H1 (cell line): ENCODE data around the gene MATR3. TPM values are rescaled to one million over a fixed set of nuclear protein-coding genes. Genes with fewer than 3 reads are reported as not detected.

Experiments
- CTCF ChIA-PET: fragments of 300-600 bp; sonication (Branson Sonifier 250); formaldehyde crosslinking; loops from one replicate; lab custom pipeline; 2021; ENCODE audit not compliant: partially characterized antibody; lab: Charles Lee
- POLR2A ChIA-PET: fragments of 300-600 bp; sonication (Branson Sonifier 250); formaldehyde crosslinking; loops from one replicate; lab custom pipeline; 2021; ENCODE audit warnings: inconsistent platforms; ENCODE audit not compliant: partially characterized antibody; lab: Charles Lee
- DNase-seq, 2 experiments: peaks; one replicate each; pipeline versions ENCODE4 v3.0.0 to v3.0.0-alpha.2; 2010 to 2022; ENCODE audit warnings: low spot score in 2 of 2, low read depth in 1 of 2, mixed read lengths in 1 of 2
- FAIRE-seq: peaks from 2 replicates; lab custom pipeline; 2011; peaks lifted over from hg19 to GRCh38; lab: Jason Lieb, UNC
- H2AFZ ChIP-seq: 2 replicates; pipeline ENCODE4 v1.8.1; 2012; ENCODE audit warnings: low read length, inconsistent platforms
- H2AK5ac ChIP-seq: 2 replicates; pipeline ENCODE4 v1.6.1; 2013; ENCODE audit warnings: low read depth, low read length
- H2BK120ac ChIP-seq: replicated peaks from 2 replicates; pipeline ENCODE3; 2013; ENCODE audit warnings: low read depth, low read length, inconsistent platforms
- H2BK12ac ChIP-seq: 2 replicates; pipeline ENCODE4 v1.6.1; 2013; ENCODE audit warnings: low read depth, low read length
- H2BK15ac ChIP-seq: 2 replicates; pipeline ENCODE4 v1.6.1; 2013; ENCODE audit warnings: low read length
- H2BK20ac ChIP-seq: 2 replicates; pipeline ENCODE4 v1.6.1; 2013; ENCODE audit warnings: low read length
- H2BK5ac ChIP-seq: 2 replicates; pipeline ENCODE4 v1.6.1; 2013; ENCODE audit warnings: low read depth, low read length
- H3K14ac ChIP-seq: 2 replicates; pipeline ENCODE4 v1.6.1; 2013; ENCODE audit warnings: inconsistent platforms; ENCODE audit not compliant: insufficient read length
- H3K18ac ChIP-seq: 2 replicates; pipeline ENCODE4 v1.6.1; 2013; ENCODE audit warnings: low read length; ENCODE audit errors: extremely low read depth
- H3K23ac ChIP-seq: 2 replicates; pipeline ENCODE4 v1.6.1; 2013; ENCODE audit warnings: inconsistent platforms; ENCODE audit not compliant: insufficient read length
- H3K23me2 ChIP-seq: 2 replicates; pipeline ENCODE4 v1.6.1; 2013; ENCODE audit warnings: low read depth, low read length
- H3K27ac ChIP-seq: 2 replicates; pipeline ENCODE4 v1.6.1; 2011; ENCODE audit warnings: low read depth, low read length, inconsistent platforms
- H3K27me3 ChIP-seq, 4 experiments: replicated peaks in 1 of 4; 1 replicate in 1 of 4; 2 replicates in 3 of 4; pipeline versions ENCODE4 v1.6.1 to v1.8.1; 2011 to 2013; ENCODE audit warnings: low read length in 3 of 4, mild to moderate bottlenecking in 3 of 4, inconsistent platforms in 2 of 4, mixed read lengths in 2 of 4, moderate library complexity in 1 of 4; ENCODE audit not compliant: control insufficient read depth in 3 of 4, insufficient read depth in 3 of 4; ENCODE audit errors: extremely low read depth in 1 of 4
- H3K36me3 ChIP-seq, 4 experiments: 2 replicates each; pipeline versions ENCODE4 v1.6.1 to v1.8.1; 2011 to 2013; ENCODE audit warnings: mild to moderate bottlenecking in 4 of 4, low read length in 3 of 4, moderate library complexity in 2 of 4, control low read depth in 1 of 4, inconsistent platforms in 1 of 4; ENCODE audit not compliant: insufficient read depth in 4 of 4, control insufficient read depth in 2 of 4
- H3K4ac ChIP-seq: replicated peaks from 2 replicates; pipeline ENCODE3; 2013; ENCODE audit warnings: low read length, low read depth, mixed read lengths, inconsistent platforms; ENCODE audit not compliant: insufficient read length
- H3K4me1 ChIP-seq, 4 experiments: replicated peaks in 1 of 4; 1 replicate in 1 of 4; 2 replicates in 3 of 4; pipeline versions ENCODE4 v1.6.1 to v1.8.1; 2011 to 2013; ENCODE audit warnings: low read length in 3 of 4, inconsistent platforms in 2 of 4, mixed read lengths in 1 of 4; ENCODE audit not compliant: insufficient read depth in 4 of 4, control insufficient read depth in 3 of 4
- H3K4me2 ChIP-seq, 2 experiments: 2 replicates each; pipeline versions ENCODE4 v1.6.1 to v1.8.1; 2011 to 2013; ENCODE audit warnings: low read depth in 2 of 2, low read length in 2 of 2, control low read depth in 1 of 2, inconsistent platforms in 1 of 2, mild to moderate bottlenecking in 1 of 2; ENCODE audit not compliant: insufficient read depth in 1 of 2
- H3K4me3 ChIP-seq, 4 experiments: fragments of 200-600, 300-600 bp in 1 of 4; sonication (generic), shearing (Covaris generic), sonication (Bioruptor Twin) in 1 of 4; 2 replicates each; pipeline versions ENCODE4 v1.5.1 to v1.8.1; 2011 to 2016; ENCODE audit warnings: low read length in 4 of 4, low read depth in 3 of 4, control low read depth in 2 of 4, inconsistent platforms in 2 of 4, mild to moderate bottlenecking in 2 of 4, mixed read lengths in 1 of 4, moderate library complexity in 1 of 4; ENCODE audit not compliant: insufficient read depth in 2 of 4; ENCODE audit errors: extremely low read depth in 1 of 4
- H3K56ac ChIP-seq: replicated peaks from 2 replicates; pipeline ENCODE3; 2013; ENCODE audit warnings: low read depth, mild to moderate bottlenecking, mixed read lengths, low read length, inconsistent platforms; ENCODE audit not compliant: insufficient read length
- H3K79me1 ChIP-seq: 2 replicates; pipeline ENCODE4 v1.6.1; 2013; ENCODE audit warnings: low read depth, low read length, control low read depth
- H3K79me2 ChIP-seq, 2 experiments: 2 replicates each; pipeline versions ENCODE4 v1.6.1 to v1.8.1; 2012 to 2013; ENCODE audit warnings: low read length in 2 of 2, mild to moderate bottlenecking in 2 of 2, inconsistent platforms in 1 of 2; ENCODE audit not compliant: insufficient read depth in 2 of 2, control insufficient read depth in 1 of 2
- H3K9ac ChIP-seq, 4 experiments: replicated peaks in 1 of 4; 1 replicate in 1 of 4; 2 replicates in 3 of 4; pipeline versions ENCODE4 v1.6.1 to v1.8.1; 2011 to 2013; ENCODE audit warnings: low read depth in 3 of 4, low read length in 3 of 4, control low read depth in 2 of 4, mild to moderate bottlenecking in 2 of 4, moderate library complexity in 2 of 4, inconsistent platforms in 1 of 4; ENCODE audit errors: extremely low read depth in 1 of 4
- H3K9me3 ChIP-seq, 2 experiments: 2 replicates each; pipeline versions ENCODE4 v1.6.1 to v1.8.1; 2012 to 2013; ENCODE audit warnings: mild to moderate bottlenecking in 2 of 2, moderate library complexity in 2 of 2, control low read depth in 1 of 2, inconsistent platforms in 1 of 2, low read depth in 1 of 2, low read length in 1 of 2, mixed read lengths in 1 of 2; ENCODE audit not compliant: insufficient read depth in 2 of 2
- H4K20me1 ChIP-seq, 2 experiments: replicated peaks in 1 of 2; 2 replicates each; pipeline versions ENCODE3 to v1.8.1; 2011 to 2013; ENCODE audit warnings: inconsistent platforms in 2 of 2, low read length in 2 of 2, mild to moderate bottlenecking in 1 of 2; ENCODE audit not compliant: insufficient read depth in 2 of 2, control insufficient read depth in 1 of 2
- H4K5ac ChIP-seq: 2 replicates; pipeline ENCODE4 v1.6.1; 2013; ENCODE audit warnings: low read length, low read depth, mixed read lengths, inconsistent platforms; ENCODE audit not compliant: insufficient read length
- H4K8ac ChIP-seq: 2 replicates; pipeline ENCODE4 v1.8.0; 2013; ENCODE audit warnings: mild to moderate bottlenecking, moderate library complexity, low read length, inconsistent platforms; ENCODE audit not compliant: insufficient read depth; ENCODE audit errors: extremely low read depth
- H4K91ac ChIP-seq: replicated peaks from 2 replicates; pipeline ENCODE3; 2013; ENCODE audit warnings: low read length, mixed read lengths, inconsistent platforms; ENCODE audit not compliant: insufficient read length
- ATF2 ChIP-seq: IDR thresholded peaks from 2 replicates; pipeline ENCODE4 v1.6.1; 2012; ENCODE audit warnings: low read length, inconsistent platforms
- ATF3 ChIP-seq: IDR thresholded peaks from 2 replicates; pipeline ENCODE4 v1.6.1; 2011; ENCODE audit warnings: low read depth, mild to moderate bottlenecking, low read length; ENCODE audit not compliant: insufficient read depth
- CREB1 ChIP-seq: IDR thresholded peaks from 2 replicates; pipeline ENCODE4 v1.6.1; 2012; ENCODE audit warnings: inconsistent platforms
- E2F6 ChIP-seq: IDR thresholded peaks from 2 replicates; pipeline ENCODE4 v1.6.1; 2012; ENCODE audit warnings: inconsistent platforms
- EGR1 ChIP-seq: IDR thresholded peaks from 2 replicates; pipeline ENCODE4 v1.6.1; 2011; ENCODE audit warnings: low read depth, low read length, borderline replicate concordance
- GTF2F1 ChIP-seq: IDR thresholded peaks from 2 replicates; pipeline ENCODE4 v1.6.1; 2012; ENCODE audit warnings: low read depth, low read length, improper control_type of control experiment, borderline replicate concordance
- HDAC2 ChIP-seq, 2 experiments: fragments of 300-600 bp in 1 of 2; sonication (generic) in 1 of 2; IDR thresholded peaks; 2 replicates each; pipeline ENCODE4 v1.6.1; 2011 to 2012; ENCODE audit warnings: low read depth in 2 of 2, low read length in 2 of 2, mild to moderate bottlenecking in 2 of 2, moderate library complexity in 2 of 2, borderline replicate concordance in 1 of 2, inconsistent platforms in 1 of 2
- JUN ChIP-seq: IDR thresholded peaks from 2 replicates; pipeline ENCODE4 v1.6.1; 2011; ENCODE audit warnings: low read depth, mild to moderate bottlenecking, improper control_type of control experiment, low read length
- POLR2A ChIP-seq, 2 experiments: IDR thresholded peaks; 1 replicate in 1 of 2; 2 replicates in 1 of 2; pipeline ENCODE4 v1.6.1; 2011; ENCODE audit warnings: low read depth in 2 of 2, low read length in 2 of 2, mild to moderate bottlenecking in 2 of 2; ENCODE audit errors: control extremely low read depth in 1 of 2
- RXRA ChIP-seq: IDR thresholded peaks from 2 replicates; pipeline ENCODE4 v1.6.1; 2011; ENCODE audit warnings: low read depth, mild to moderate bottlenecking, low read length, moderate library complexity; ENCODE audit not compliant: insufficient read depth
- SP1 ChIP-seq: IDR thresholded peaks from 2 replicates; pipeline ENCODE4 v1.6.1; 2011; ENCODE audit warnings: low read depth, low read length
- WGBS, 2 experiments: shearing (Covaris generic) in 1 of 2; methylation state at CpG; one replicate each; pipeline versions ENCODE4 v1.1.6 to v1.1.7; 2013 to 2015; ENCODE audit warnings: low lambda C conversion rate in 2 of 2, mixed read lengths in 2 of 2, inconsistent platforms in 1 of 2, low coverage in 1 of 2, missing lambda C conversion rate in 1 of 2; ENCODE audit not compliant: insufficient replicate concordance in 2 of 2, insufficient coverage in 1 of 2, insufficient read length in 1 of 2; ENCODE audit errors: extremely low coverage in 1 of 2, missing lambda C conversion rate in 1 of 2; 5-methylcytosine and 5-hydroxymethylcytosine counted together
- polyA plus RNA-seq, 7 experiments: library from polyadenylated mRNA; depleted of rRNA in 3 of 7; stranded (reverse) in 5 of 7; unstranded in 2 of 7; fragments of >200 nt in 5 of 7; fragments of 200-250 nt in 2 of 7; gene quantifications; 1 replicate in 5 of 7; 2 replicates in 1 of 7; 4 replicates in 1 of 7; pipeline versions ENCODE4 v1.2.1 to v1.2.3, GENCODE V29; 2011 to 2013; ENCODE audit warnings: missing spikeins in 2 of 7, mixed read lengths in 2 of 7
- total RNA-seq: library from RNA; stranded (reverse); fragmentation: NEBNext Ultra II Directional; extraction: Animal tissue kit (Norgen Biotek cat#: 25700); gene quantifications from 2 replicates; pipeline ENCODE4 v1.2.1, GENCODE V29; 2021

Gene MATR3
- total and polyA plus RNA-seq, 2 of the 8 experiments (the other 6 are each of a cell fraction or from before 2014, with no cell fraction given) = 116 to 389 TPM

GRCh38 chr5:139377226-139377625, 83.7 kb downstream of the MATR3 start:
- H2BK12ac ChIP-seq = no peak overlapping the region
- H3K36me3 ChIP-seq = peaks cover 0 to 2% (median under 1%) of the 10 kb centered on the region in 4 experiments; a peak in 3 of 8 replicates
- H3K4me2 ChIP-seq = no peak overlapping the region
- no peak overlapping the region for H3K4me3 ChIP-seq
- H3K9me3 ChIP-seq = no peaks in the 10 kb centered on the region
- no peak overlapping the region for H3K56ac ChIP-seq
- H3K23ac ChIP-seq = no peak overlapping the region
- no peak overlapping the region for H3K14ac ChIP-seq
- H3K18ac ChIP-seq = no peak overlapping the region
- H2BK20ac ChIP-seq = no peak overlapping the region
- no peak overlapping the region for H2BK5ac ChIP-seq
- ChIA-PET POLR2A (interaction anchor here (0.6 to 3.9 kb wide), 9 partner anchors 10 to 101 kb away, joined by 3 to 13 read pairs (median 4); partner anchors contain the start of gene PROB1), CTCF (interaction anchor here (1.1 to 3.6 kb wide), 2 partner anchors 15 to 24 kb away, joined by 3 to 14 read pairs; no protein-coding TSS in a partner anchor)
- 98% methylated on average over 3 of the region's 3 CpGs; no CpG with 5 or more reads in 1 of the 2 experiments for WGBS, 2 experiments
- no peak overlapping the region for H2BK15ac ChIP-seq
- H3K9ac ChIP-seq = no peak overlapping the region
- H3K27ac ChIP-seq = no peak overlapping the region
- H4K5ac ChIP-seq = no peak overlapping the region
- FAIRE-seq (no peak), DNase-seq (no peak)
- H2AFZ ChIP-seq = no peak overlapping the region
- H3K4ac ChIP-seq = no peak overlapping the region
- H3K27me3 ChIP-seq = no peaks in the 10 kb centered on the region
- no peaks in the 10 kb centered on the region for H3K23me2 ChIP-seq
- H4K8ac ChIP-seq = no peak overlapping the region
- no peak overlapping the region for H2BK120ac ChIP-seq
- H3K79me2 ChIP-seq = no peaks in the 10 kb centered on the region
- peaks cover 0 to 11% (median 0%) of the 10 kb centered on the region in 4 experiments; a peak in 2 of 7 replicates for H3K4me1 ChIP-seq
- peaks cover 2% of the 10 kb centered on the region; the same call in 1 of the 2 replicates for H3K79me1 ChIP-seq
- peaks cover 0 to 3% of the 10 kb centered on the region in 2 experiments for H4K20me1 ChIP-seq
- H4K91ac ChIP-seq = no peak overlapping the region
- H2AK5ac ChIP-seq = no peak overlapping the region
- TF ChIP-seq CREB1 = no peak
- TF ChIP-seq SP1 = no peak
- no peak for TF ChIP-seq HDAC2 (IDR thresholded peaks at IDR 0.05; ENCODE audit: borderline replicate concordance in 1 of 2, low read depth in 2 of 2, low read length in 2 of 2)
- TF ChIP-seq EGR1 = no peak
- TF ChIP-seq ATF3 = no peak
- TF ChIP-seq GTF2F1 = no peak
- no peak for TF ChIP-seq POLR2A (IDR thresholded peaks at IDR 0.05; ENCODE audit: control extremely low read depth in 1 of 2, low read depth in 2 of 2, low read length in 2 of 2)
- TF ChIP-seq E2F6 = no peak
- TF ChIP-seq RXRA = no peak
- TF ChIP-seq JUN = no peak
- TF ChIP-seq ATF2 = no peak
